ENCODE results near the gene ZBTB9. TPM values are rescaled to one million over a fixed set of nuclear protein-coding genes. Genes with fewer than 3 reads are reported as not detected.
"Not testable (repeated sequence)": the region's sequence is repeated elsewhere in the genome, so short reads cannot be mapped to it uniquely, and the experiment has no call there.

Gene ZBTB9
- total RNA-seq, 2 donors from 2014 or later, result 9.4 to 12.5 TPM

DNA sequence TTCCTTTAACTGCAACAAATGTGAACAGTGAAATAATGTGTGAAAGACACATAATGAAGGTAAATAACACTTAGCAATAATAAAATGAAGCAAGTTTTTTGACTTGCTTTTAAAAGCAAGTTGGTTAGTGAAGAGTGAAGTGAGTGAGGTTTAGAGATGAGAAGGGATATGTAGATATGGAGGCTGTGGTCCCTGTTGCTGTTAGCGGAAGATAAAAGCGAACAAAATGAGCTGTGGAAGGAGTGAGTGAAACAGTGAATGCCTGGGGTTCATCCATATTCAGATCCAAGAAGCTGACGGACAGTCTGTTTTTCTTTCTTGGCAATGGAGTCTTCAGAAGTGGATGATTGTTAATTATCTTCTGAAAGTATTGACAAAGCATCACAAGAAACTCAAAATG is 23.5 kb downstream of the ZBTB9 start:
- no peak overlapping the region for H3K27ac Mint-ChIP-seq
- DNase-seq (ENCODE audit: low spot score in 2 of 2), result no peak
- H3K9me3 Mint-ChIP-seq, result no peaks in the 10 kb centered on the region
- H3K36me3 Mint-ChIP-seq, result no peaks in the 10 kb centered on the region
- ATAC-seq, result no peak

- Mint-ChIP-seq H3K27ac (no peak overlapping the region), H3K36me3 (no peaks in the 10 kb centered on the region), H3K9me3 (no peaks in the 10 kb centered on the region)
- ATAC-seq, result no peak
- no peak for DNase-seq (ENCODE audit: low spot score in 2 of 2)
Observed at GRCh38 chr6:33481192-33481591, 26.8 kb downstream of the ZBTB9 start.

DNA sequence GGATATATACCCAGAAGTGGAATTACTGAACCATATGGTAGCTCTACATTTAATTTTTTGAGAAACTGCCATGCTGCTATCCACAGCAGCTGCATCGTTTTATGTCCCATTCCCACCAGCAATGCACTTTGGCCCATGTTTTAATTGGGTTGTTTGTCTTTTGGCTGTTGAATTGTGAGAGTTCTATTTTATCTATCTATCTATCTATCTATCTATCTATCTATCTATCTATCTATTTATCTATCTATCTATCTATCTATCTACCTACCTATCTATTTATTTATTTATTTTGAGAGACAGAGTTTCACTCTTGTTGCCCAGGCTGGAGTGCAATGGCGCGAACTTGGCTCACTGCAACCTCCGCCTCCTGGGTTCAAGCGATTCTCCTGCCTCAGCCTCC is 28.2 kb downstream of the ZBTB9 start:
- DNase-seq (ENCODE audit: low spot score in 2 of 2); H3K27ac Mint-ChIP-seq; H3K9me3 Mint-ChIP-seq; ATAC-seq; H3K36me3 Mint-ChIP-seq: not testable (repeated sequence)

DNA sequence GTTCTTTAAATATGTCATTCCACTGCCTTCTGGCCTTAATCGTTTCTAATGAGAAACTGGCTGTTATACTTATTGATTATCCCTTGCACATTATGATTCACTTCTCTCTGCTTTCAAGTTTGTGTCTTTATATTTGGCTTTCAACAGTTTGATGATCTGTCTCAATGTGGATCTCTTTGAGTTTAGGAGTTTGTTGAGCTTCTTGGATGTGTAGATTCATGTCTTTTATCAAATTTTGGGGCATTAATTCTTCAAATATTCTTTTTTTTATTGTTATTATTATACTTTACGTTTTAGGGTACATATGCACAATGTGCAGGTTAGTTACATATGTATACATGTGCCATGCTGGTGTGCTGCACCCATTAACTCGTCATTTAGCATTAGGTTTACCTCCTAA is 29.3 kb downstream of the ZBTB9 start:
- no peak overlapping the region for H3K27ac Mint-ChIP-seq
- H3K9me3 Mint-ChIP-seq, result no peaks in the 10 kb centered on the region
- DNase-seq (ENCODE audit: low spot score in 2 of 2) (no peak), ATAC-seq (no peak)
- H3K36me3 Mint-ChIP-seq, result no peaks in the 10 kb centered on the region

GRCh38 chr6:33484673-33485262 is 30.4 kb downstream of the ZBTB9 start:
- H3K36me3 Mint-ChIP-seq; H3K27ac Mint-ChIP-seq; DNase-seq (ENCODE audit: low spot score in 2 of 2); H3K9me3 Mint-ChIP-seq; ATAC-seq: not testable (repeated sequence)

DNA sequence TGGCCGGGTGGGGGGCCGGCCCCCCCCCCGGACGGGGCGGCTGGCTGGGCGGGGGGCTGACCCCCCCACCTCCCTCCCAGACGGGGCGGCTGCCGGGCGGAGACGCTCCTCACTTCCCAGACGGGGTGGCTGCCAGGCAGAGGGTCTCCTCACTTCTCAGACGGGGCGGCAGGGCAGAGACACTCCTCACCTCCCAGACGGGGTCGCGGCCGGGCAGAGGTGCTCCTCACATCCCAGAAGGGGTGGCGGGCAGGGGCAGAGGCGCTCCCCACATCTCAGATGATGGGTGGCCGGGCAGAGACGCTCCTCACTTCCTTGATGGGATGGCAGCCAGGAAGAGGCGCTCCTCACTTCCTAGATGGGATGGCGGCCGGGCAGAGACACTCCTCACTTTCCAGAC is 31.3 kb downstream of the ZBTB9 start:
- H3K9me3 Mint-ChIP-seq; H3K27ac Mint-ChIP-seq; H3K36me3 Mint-ChIP-seq; DNase-seq (ENCODE audit: low spot score in 2 of 2); ATAC-seq: not testable (repeated sequence)

DNA sequence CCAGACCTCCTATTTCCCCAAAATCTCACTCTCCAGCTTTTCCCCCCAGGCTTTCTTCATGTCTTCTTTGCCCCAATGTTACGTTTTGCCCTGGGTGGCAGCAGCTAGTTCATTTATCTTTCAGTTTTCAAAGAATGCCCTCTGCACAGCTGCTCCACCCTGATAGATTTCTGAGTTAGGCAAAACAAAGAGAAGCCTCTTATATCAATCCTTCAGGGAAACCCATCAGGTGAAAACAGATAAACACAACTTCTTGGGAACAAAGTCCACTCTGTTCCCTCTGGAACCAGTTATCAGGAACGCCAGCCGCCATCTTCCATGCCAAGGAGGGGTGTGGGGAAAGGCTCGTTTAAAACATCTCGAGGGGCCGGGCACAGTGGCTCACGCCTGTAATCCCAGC is 34.0 kb downstream of the ZBTB9 start:
- no peak for ATAC-seq
- Mint-ChIP-seq H3K27ac (peak overlapping the region in 1 of 2 donors; percentile 70), H3K9me3 (no peaks in the 10 kb centered on the region), H3K36me3 (no peaks in the 10 kb centered on the region)
- no peak for DNase-seq (ENCODE audit: low spot score in 2 of 2)

- ATAC-seq (no peak), DNase-seq (ENCODE audit: low spot score in 2 of 2) (no peak)
- no peak overlapping the region for H3K27ac Mint-ChIP-seq
- H3K36me3 Mint-ChIP-seq, result no peaks in the 10 kb centered on the region
- no peaks in the 10 kb centered on the region for H3K9me3 Mint-ChIP-seq
Observed at GRCh38 chr6:33490198-33490597, 35.8 kb downstream of the ZBTB9 start.

DNA sequence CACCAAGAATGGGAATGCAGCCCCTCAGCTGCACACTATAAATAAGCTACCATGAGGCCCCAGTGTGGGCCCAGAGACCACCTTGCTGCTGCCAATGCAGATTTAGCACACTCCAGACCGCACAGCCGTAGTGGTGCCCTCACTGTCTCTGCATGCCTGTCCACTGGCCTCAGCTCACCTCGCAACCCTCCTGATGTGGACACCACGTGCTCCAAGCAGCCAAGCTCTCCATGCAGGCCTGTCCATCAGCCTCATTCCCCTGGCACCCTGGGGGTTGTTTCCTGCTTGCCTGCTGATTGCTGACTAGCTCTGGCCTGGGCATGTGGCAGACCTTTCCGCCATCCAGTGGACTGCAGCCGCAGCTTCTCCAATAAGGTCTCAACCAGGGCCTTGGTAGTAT is 36.2 kb downstream of the ZBTB9 start:
- DNase-seq (ENCODE audit: low spot score in 2 of 2) (no peak), ATAC-seq (no peak)
- Mint-ChIP-seq H3K36me3 (no peaks in the 10 kb centered on the region), H3K27ac (no peak overlapping the region), H3K9me3 (no peaks in the 10 kb centered on the region)

DNA sequence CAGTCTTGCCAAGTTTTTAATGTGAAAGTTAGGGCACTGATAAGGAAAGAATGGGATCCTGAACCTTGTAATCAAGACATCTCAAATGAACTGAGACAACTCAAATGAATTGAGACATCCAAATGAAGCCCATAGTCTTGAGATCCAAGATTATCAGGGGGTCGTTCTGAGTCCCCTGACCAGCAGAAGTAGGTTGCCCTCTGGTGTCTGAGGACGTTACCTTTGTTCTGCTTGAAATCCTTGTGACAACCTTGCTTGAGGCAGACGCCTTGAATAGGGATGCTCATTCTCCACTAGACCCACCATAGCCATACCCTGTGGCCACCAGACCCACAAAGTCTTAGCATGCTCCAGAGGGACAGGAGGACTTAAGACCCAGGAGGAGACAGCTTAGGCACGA is 37.7 kb downstream of the ZBTB9 start:
- H3K9me3 Mint-ChIP-seq, result no peaks in the 10 kb centered on the region
- no peaks in the 10 kb centered on the region for H3K36me3 Mint-ChIP-seq
- no peak for ATAC-seq
- H3K27ac Mint-ChIP-seq, result no peak overlapping the region
- no peak for DNase-seq (ENCODE audit: low spot score in 2 of 2)

DNA sequence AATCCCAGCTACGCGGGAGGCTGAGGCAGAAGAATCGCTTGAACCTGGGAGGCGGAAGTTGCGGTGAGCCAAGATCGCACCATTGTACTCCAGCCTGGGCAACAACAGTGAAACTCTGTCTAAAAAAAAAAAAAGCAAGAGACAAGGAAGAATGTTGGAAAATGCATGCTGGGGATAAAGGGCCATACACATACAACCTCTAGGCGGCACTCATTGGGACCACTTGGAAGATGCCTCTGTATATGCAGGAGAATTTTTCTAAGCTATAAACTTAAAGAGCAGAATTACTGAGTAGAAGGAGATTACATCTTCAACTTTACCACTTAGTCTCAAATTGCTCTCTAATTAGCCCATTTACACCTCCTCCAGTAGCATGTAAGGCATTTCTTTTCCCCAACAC is 42.8 kb downstream of the ZBTB9 start:
- Mint-ChIP-seq H3K36me3 (no peaks in the 10 kb centered on the region), H3K27ac (no peak overlapping the region), H3K9me3 (no peaks in the 10 kb centered on the region)
- DNase-seq (ENCODE audit: low spot score in 2 of 2), result no peak
- ATAC-seq, result no peak

DNA sequence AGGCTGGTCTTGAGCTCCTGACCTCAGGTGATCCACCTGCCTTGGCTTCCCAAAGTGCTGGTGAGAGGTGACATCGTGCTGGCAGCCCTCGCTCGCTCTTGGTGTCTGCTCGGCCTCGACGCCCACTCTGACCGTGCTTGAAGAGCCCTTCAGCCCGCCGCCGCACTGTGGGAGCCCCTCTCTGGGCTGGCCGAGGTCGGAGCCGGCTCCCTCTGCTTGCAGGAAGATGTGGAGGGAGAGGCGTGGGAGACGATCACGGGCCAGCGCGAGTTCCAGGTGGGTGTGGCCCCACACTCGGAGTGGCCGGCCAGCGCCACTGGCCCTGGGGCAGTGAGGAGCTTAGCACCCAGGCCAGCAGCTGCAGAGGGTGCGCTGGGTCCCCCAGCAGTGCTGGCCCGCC is 48.1 kb downstream of the ZBTB9 start:
- H3K36me3 Mint-ChIP-seq, result no peaks in the 10 kb centered on the region
- H3K9me3 Mint-ChIP-seq, result no peaks in the 10 kb centered on the region
- DNase-seq (ENCODE audit: low spot score in 2 of 2) (no peak), ATAC-seq (no peak)
- no peak overlapping the region for H3K27ac Mint-ChIP-seq

DNA sequence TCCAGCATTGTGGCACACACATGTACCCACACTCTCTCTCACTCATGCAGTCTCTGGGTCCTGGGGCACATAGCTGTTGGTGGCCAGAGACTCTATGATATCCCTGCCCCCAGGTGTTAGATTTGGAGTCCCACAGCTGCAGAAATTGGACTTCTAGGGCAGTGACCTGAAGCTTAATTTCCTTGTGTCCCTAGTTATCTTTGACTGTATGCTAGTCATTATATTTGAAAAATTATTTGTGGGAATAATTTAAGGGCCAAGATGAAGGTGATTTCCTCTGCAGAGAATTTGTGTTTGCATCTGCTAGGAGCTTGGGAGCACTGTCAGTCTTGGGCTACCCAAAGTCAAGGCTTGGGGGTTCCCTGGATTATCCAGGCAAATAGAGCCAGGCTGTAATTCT is 50.1 kb downstream of the ZBTB9 start:
- no peaks in the 10 kb centered on the region for H3K36me3 Mint-ChIP-seq
- H3K9me3 Mint-ChIP-seq, result no peaks in the 10 kb centered on the region
- DNase-seq (ENCODE audit: low spot score in 2 of 2) (no peak), ATAC-seq (no peak)
- H3K27ac Mint-ChIP-seq, result no peak overlapping the region

DNA sequence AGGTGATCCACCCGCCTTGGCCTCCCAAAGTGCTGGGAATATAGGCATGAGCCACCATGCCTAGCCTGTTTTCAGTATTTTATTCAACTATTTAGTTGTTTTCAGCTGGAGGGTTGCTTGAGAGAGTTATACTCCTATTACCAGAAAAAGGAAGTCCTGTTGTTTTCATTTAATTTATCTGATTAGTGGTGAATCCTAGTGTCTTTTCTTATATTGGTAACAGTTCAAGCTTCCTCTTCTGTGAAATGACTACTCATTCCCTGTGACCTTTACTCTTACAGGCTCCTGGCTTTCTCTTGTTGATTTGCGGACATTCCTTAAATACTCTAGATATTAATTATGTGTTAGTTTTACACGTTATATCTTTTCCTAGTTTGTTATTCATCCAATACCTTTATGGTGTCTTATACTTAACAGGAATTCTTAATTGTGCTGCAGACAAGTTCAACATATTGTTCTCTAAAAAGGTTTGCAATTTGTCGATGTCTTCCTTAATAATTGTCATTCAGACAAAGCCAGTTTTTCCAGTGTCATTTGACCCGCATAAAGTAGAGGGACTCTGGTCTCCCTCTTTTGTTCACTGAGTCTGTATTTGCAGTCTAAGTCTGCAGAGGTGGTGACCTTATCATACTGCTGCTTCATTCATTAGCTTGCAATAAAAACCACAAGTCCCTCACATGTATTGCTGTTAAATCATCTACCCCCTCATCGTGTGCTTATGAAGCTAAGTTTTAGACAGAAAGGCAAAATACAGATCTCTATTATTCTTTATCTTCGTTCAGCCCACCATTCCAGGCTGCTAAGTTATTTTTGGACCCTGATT is 51.4 kb downstream of the ZBTB9 start:
- DNase-seq (ENCODE audit: low spot score in 2 of 2) (no peak), ATAC-seq (no peak)
- no peaks in the 10 kb centered on the region for H3K9me3 Mint-ChIP-seq
- no peaks in the 10 kb centered on the region for H3K36me3 Mint-ChIP-seq
- H3K27ac Mint-ChIP-seq, result no peak overlapping the region

Other genes starting within 250 kb of the ZBTB9 start
- 10 to 100 TPM; 14.7 to 17.5 TPM for gene HSD17B8, start 249.9 kb upstream of the ZBTB9 start, total RNA-seq
- 10 to 100 TPM; 30.3 to 46.5 TPM for gene RING1, start 246.1 kb upstream of the ZBTB9 start, total RNA-seq
- 10 to 100 TPM; 39.0 to 62.8 TPM for gene VPS52, start 182.7 kb upstream of the ZBTB9 start, total RNA-seq
- gene RPS18, start 182.5 kb upstream of the ZBTB9 start, total RNA-seq, result 1,000 to 10,000 TPM; 3,809 to 4,545 TPM
- 1 to 10 TPM; 3.7 to 5.9 TPM for gene B3GALT4, start 177.5 kb upstream of the ZBTB9 start, total RNA-seq
- gene WDR46, start 165.3 kb upstream of the ZBTB9 start, total RNA-seq, result 10 to 100 TPM; 73.7 to 81.5 TPM
- gene PFDN6, start 165.0 kb upstream of the ZBTB9 start, total RNA-seq, result 100 to 1,000 TPM in 1 of 2 donors, 10 to 100 TPM in 1; 92.9 to 103 TPM
- 100 to 1,000 TPM in 1 of 2 donors, 10 to 100 TPM in 1; 24.5 to 136 TPM for gene RGL2, start 155.6 kb upstream of the ZBTB9 start, total RNA-seq
- gene TAPBP, start 140.5 kb upstream of the ZBTB9 start, total RNA-seq, result 100 to 1,000 TPM; 143 to 216 TPM
- 10 to 100 TPM; 12.2 to 18.2 TPM for gene ZBTB22, start 136.8 kb upstream of the ZBTB9 start, total RNA-seq
- 10 to 100 TPM; 68.4 to 72.8 TPM for gene DAXX, start 131.6 kb upstream of the ZBTB9 start, total RNA-seq
- gene KIFC1, start 62.8 kb upstream of the ZBTB9 start, total RNA-seq, result 100 to 1,000 TPM; 103 to 170 TPM
- gene PHF1, start 43.6 kb upstream of the ZBTB9 start, total RNA-seq, result 100 to 1,000 TPM in 1 of 2 donors, 10 to 100 TPM in 1; 27.5 to 156 TPM
- 100 to 1,000 TPM; 186 to 334 TPM for gene CUTA, start 36.5 kb upstream of the ZBTB9 start, total RNA-seq
- gene SYNGAP1, start 34.5 kb upstream of the ZBTB9 start, total RNA-seq, result 10 to 100 TPM; 70.5 to 71.7 TPM
- gene BAK1, start 125.7 kb downstream of the ZBTB9 start, total RNA-seq, result 10 to 100 TPM; 43.8 to 57.0 TPM
- 10 to 100 TPM; 39.2 to 50.8 TPM for gene ITPR3, start 166.7 kb downstream of the ZBTB9 start, total RNA-seq

All from activated naive CD4-positive, alpha-beta T cell treated with anti-CD3 and anti-CD28 coated beads, Interleukin-2, amount 50 U/mL, for 72 hours (primary cell).